Measurements from ENCODE around the gene TIRAP. TPM values are rescaled to one million over a fixed set of nuclear protein-coding genes. Genes with fewer than 3 reads are reported as not detected.

TIRAP gene
- total and polyA plus RNA-seq, 2 of the 8 experiments (the other 6 are each of a cell fraction or from before 2014, with no cell fraction given), result 5.3 TPM

DNA sequence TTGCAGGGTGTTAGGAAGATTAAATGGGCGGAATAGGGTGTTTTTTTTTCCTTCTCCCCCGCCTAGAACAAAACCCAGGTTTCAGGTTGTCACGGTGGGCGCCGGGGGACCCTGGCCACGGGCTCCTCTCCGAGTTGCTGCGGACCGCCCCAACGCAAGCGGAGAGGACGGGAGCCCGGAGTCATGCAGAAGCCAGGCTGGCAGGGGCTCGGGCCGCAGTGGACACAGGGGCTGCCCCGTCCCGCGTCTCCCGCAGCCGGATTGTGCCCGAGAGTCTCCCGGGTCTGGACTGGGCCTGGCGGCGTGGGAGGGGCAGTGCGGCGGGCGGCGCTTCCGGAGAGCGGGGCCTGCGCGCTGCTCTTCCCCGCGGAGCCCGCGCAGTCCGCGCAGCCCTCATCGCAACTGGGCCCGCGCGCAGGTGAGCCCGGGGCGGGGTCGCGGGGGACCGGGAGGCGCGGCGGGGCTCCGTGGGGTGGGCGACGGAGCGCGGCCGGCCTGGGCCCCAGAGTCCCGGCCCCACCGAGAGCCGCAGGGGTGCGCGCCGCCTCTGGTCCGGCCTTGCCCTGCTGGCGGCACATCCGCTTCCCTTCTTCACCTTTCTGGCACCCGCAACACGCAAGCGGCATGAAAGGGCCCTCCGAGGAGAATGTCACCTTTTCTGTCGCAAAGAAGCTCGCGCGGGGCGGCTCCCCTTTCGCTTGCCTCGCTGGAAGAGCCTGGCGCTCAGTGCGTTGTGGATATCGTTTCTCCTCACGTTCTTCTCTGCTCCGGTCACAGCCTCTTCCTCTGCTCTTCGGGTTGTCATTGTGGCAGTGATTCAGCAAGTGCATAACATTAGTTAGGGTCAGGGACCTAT lies at the start of gene TIRAP (continued):
- TF ChIP-seq, protein P1, sequence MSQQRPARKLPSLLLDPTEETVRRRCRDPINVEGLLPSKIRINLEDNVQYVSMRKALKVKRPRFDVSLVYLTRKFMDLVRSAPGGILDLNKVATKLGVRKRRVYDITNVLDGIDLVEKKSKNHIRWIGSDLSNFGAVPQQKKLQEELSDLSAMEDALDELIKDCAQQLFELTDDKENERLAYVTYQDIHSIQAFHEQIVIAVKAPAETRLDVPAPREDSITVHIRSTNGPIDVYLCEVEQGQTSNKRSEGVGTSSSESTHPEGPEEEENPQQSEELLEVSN (IDR thresholded peaks at IDR 0.05), result no peak
- TF ChIP-seq MAFK (IDR thresholded peaks at IDR 0.05; ENCODE audit: low read depth, low read length), result no peak
- TF ChIP-seq KDM5A (IDR thresholded peaks at IDR 0.05; ENCODE audit: low read length), result no peak
- no peak for TF ChIP-seq HDAC6 (IDR thresholded peaks at IDR 0.05; ENCODE audit: low read depth, low read length)

All from H1 (cell line).